OCI-LY3 (cell line): Measurements from ENCODE around the gene GPR37L1.
A peak's percentile ranks its signal among the peaks of the same experiment; 100 is the strongest.

ENCODE experiments used
- H2AFZ ChIP-seq: fragments of 200-600, 300-600 bp; shearing (Covaris generic); 2 replicates; pipeline ENCODE4 v1.6.0; 2014; ENCODE audit warnings: antibody characterized with exemption, low read depth, low read length
- H3K27ac ChIP-seq: fragments of 200-600, 300-600 bp; sonication (generic); 2 replicates; pipeline ENCODE4 v1.5.1; 2014; ENCODE audit warnings: mild to moderate bottlenecking, low read length, moderate library complexity, mixed read lengths
- H3K27me3 ChIP-seq: fragments of 200-600, 300-600 bp; sonication (generic); 2 replicates; pipeline ENCODE4 v1.6.1; 2014; ENCODE audit warnings: low read depth, low read length, mixed read lengths
- H3K36me3 ChIP-seq: fragments of 200-600, 300-600 bp; sonication (generic); replicated peaks from 2 replicates; pipeline ENCODE3; 2014; ENCODE audit warnings: low read depth, low read length, mixed read lengths
- H3K4me1 ChIP-seq: fragments of 300-600, 200-600 bp; sonication (generic); 2 replicates; pipeline ENCODE4 v1.6.1; 2014; ENCODE audit warnings: low read length, mixed read lengths
- H3K4me2 ChIP-seq: fragments of 200-600, 300-600 bp; sonication (generic); 2 replicates; pipeline ENCODE4 v1.6.1; 2014; ENCODE audit warnings: low read length, mixed read lengths
- H3K4me3 ChIP-seq: fragments of 300-600, 200-600 bp; sonication (generic); 2 replicates; pipeline ENCODE4 v1.5.1; 2014; ENCODE audit warnings: antibody characterized with exemption, mild to moderate bottlenecking, low read length, moderate library complexity
- H3K79me2 ChIP-seq: fragments of 300-600, 200-600 bp; shearing (Covaris generic); 2 replicates; pipeline ENCODE4 v1.6.1; 2014; ENCODE audit warnings: mild to moderate bottlenecking, low read length, mixed read lengths
- H3K9ac ChIP-seq: fragments of 300-600, 200-600 bp; shearing (Covaris generic); 2 replicates; pipeline ENCODE4 v1.6.0; 2014; ENCODE audit warnings: mild to moderate bottlenecking, low read length, moderate library complexity
- H3K9me3 ChIP-seq: fragments of 200-600, 300-600 bp; shearing (Covaris generic); 2 replicates; pipeline ENCODE4 v1.6.1; 2014; ENCODE audit warnings: low read length, mixed read lengths; ENCODE audit not compliant: insufficient read depth
- H4K20me1 ChIP-seq: fragments of 200-600, 300-600 bp; sonication (generic); 2 replicates; pipeline ENCODE4 v1.6.1; 2016; ENCODE audit warnings: low read length, mixed read lengths; ENCODE audit not compliant: insufficient read depth
- EZH2phosphoT487 ChIP-seq: fragments of 200-600 bp; shearing (Covaris generic); IDR thresholded peaks from 2 replicates; pipeline ENCODE4 v1.6.1; 2018; ENCODE audit warnings: antibody characterized with exemption, mixed run types, low read depth
- TF ChIP-seq, protein P1 (sequence below): fragments of 200-600, 300-600 bp; sonication (generic); IDR thresholded peaks from 2 replicates; pipeline ENCODE4 v1.5.1; 2014; ENCODE audit warnings: antibody characterized with exemption, low read length, low read depth

Gene GPR37L1

DNA sequence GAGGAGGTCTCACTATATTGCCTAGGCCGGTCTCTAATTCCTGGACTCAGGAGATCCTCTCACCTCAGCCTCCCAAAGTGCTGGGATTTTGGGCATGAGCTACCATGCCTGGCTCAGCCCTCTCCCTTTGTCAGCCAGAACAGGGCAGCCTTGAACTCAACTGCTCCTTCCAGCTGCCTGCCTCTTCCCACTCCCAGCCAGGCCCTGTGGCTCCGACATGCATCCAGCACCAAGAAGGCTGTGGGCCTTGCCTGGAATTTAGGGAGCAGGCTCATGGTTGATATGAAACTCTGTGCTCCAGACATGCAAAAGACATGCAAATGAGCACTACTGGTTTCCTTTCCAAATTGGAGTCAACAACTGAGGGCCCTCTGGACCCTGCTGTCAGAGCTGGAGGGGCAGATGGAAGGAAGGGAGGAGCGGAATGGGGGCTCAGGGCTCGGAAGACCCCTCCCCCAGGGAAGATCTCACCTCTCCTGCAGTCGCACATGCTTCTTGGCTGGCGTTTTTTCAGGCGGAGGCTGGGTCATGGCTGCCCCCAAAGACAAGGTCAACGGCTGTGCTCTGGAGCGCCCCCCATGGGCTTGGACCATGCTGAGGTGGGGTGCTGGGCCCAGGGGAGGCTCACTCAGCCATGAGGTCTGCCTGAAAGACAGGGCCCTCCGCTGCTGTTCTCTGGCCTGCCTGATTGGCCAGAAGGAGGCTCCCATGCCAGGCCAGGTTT is 36.3 kb downstream of the GPR37L1 start:
- H2AFZ ChIP-seq = no peak overlapping the region
- H3K36me3 ChIP-seq = no peaks in the 10 kb centered on the region
- no peaks in the 10 kb centered on the region for H3K27me3 ChIP-seq
- peaks cover 53% of the 10 kb centered on the region for H3K4me1 ChIP-seq
- H4K20me1 ChIP-seq = no peaks in the 10 kb centered on the region
- peak overlapping the region; percentile 73 for H3K4me3 ChIP-seq
- H3K27ac ChIP-seq = peak overlapping the region; percentile 52; the same call in 1 of the 2 replicates
- no peaks in the 10 kb centered on the region for H3K79me2 ChIP-seq
- H3K9me3 ChIP-seq = no peaks in the 10 kb centered on the region
- H3K4me2 ChIP-seq = peak overlapping the region; percentile 91
- no peak for TF ChIP-seq EZH2phosphoT487
- TF ChIP-seq, protein P1, sequence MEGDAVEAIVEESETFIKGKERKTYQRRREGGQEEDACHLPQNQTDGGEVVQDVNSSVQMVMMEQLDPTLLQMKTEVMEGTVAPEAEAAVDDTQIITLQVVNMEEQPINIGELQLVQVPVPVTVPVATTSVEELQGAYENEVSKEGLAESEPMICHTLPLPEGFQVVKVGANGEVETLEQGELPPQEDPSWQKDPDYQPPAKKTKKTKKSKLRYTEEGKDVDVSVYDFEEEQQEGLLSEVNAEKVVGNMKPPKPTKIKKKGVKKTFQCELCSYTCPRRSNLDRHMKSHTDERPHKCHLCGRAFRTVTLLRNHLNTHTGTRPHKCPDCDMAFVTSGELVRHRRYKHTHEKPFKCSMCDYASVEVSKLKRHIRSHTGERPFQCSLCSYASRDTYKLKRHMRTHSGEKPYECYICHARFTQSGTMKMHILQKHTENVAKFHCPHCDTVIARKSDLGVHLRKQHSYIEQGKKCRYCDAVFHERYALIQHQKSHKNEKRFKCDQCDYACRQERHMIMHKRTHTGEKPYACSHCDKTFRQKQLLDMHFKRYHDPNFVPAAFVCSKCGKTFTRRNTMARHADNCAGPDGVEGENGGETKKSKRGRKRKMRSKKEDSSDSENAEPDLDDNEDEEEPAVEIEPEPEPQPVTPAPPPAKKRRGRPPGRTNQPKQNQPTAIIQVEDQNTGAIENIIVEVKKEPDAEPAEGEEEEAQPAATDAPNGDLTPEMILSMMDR = peak; percentile 40
- H3K9ac ChIP-seq = peak overlapping the region; percentile 79

DNA sequence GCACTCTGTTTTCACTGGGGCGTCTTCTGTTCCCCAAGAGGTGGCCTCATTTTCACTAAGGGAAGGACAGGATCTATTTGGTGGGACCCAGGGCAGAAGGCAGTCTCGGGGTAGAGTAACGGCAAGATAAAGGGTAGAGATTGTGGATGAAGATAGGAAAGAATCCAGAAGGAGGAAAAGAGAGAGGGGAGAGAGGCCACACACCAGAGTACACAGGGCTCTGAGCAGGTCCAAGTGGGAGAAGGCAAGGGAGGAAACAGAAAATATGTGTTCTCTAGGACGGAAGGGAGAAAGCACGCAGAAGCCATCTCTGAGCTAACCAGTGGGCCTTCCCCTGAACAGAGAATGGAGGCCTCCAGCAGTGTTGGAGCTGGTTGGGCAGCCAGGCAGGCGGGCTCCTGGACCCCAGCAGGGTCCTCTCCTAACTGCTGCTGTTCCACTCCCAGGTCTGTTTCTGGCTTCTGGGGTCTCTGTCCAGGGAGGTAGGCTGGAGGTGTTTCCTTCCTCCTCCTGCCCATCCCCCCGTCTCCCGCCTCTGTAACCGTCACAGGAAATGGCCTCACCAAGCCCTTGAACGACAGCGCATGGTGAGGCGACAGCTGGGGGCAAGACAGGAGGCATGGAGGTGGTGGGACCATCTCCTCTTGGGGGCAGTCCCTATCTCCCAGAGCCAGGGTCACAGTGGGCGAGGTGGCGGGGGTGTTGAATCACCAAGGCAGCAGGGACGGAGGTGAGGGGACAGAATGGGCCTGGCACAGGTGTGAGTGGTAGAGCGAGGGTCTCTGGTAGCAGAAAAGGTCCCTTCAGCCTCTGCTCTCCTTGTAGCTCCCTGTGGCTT is 37.0 kb downstream of the GPR37L1 start:
- Histone ChIP-seq H3K27ac (peak overlapping the region; percentile 52), H3K27me3 (no peaks in the 10 kb centered on the region), H3K4me1 (peaks cover 61% of the 10 kb centered on the region), H3K4me3 (peak overlapping the region; percentile 73), H3K36me3 (no peaks in the 10 kb centered on the region), H3K4me2 (peak overlapping the region; percentile 91), H3K9me3 (no peaks in the 10 kb centered on the region), H3K79me2 (no peaks in the 10 kb centered on the region), H4K20me1 (no peaks in the 10 kb centered on the region), H3K9ac (peak overlapping the region; percentile 79), H2AFZ (peak overlapping the region; percentile 22; the same call in 1 of the 2 replicates)
- no peak for TF ChIP-seq EZH2phosphoT487
- TF ChIP-seq, protein P1 = no peak

DNA sequence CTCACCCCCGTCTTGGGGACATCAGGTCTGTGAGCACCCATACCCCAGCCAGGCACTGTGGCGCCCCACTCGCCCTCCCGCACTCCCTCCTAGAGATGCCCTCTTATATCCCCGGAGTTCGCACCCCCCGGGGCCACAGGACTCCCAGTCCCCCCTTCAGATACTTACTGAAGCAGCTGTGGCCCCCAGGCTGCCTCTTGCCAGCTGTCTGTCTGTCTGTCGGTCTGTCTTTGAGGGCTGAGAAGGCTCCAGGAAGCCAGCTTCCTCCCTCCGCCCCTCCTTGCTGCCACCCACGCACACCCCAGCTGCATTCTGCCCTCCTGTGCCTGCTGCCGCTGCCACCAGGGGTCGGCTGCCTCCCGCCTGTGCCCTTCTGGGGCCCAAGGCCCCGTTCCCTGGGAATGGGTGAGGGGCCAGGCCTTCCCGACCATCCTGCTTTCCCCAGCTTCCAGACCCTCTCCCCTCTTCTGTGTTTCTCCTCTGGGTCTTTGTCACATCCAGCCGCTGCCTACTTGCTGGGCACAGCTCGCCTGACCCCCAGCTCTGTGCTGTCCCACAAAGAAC is 37.7 kb downstream of the GPR37L1 start, which contains the start of gene PTPN7:
Gene PTPN7, minus strand, starts transcription at position 226 of the 564 bp plus-strand sequence. CDS start 1,200 bp downstream, outside the sequence.
- H3K27me3 ChIP-seq = no peaks in the 10 kb centered on the region
- TF ChIP-seq EZH2phosphoT487 = no peak
- TF ChIP-seq, protein P1 = peak; percentile 49
- H2AFZ ChIP-seq = peak within 1 kb of the TSS; percentile 22; the same call in 1 of the 2 replicates
- H3K9ac ChIP-seq = peak within 1 kb of the TSS; percentile 79
- H4K20me1 ChIP-seq = no peaks in the 10 kb centered on the region
- H3K79me2 ChIP-seq = no peaks in the 10 kb centered on the region
- no peaks in the 10 kb centered on the region for H3K9me3 ChIP-seq
- H3K4me3 ChIP-seq = peak within 1 kb of the TSS; percentile 73
- peak within 1 kb of the TSS; percentile 52 for H3K27ac ChIP-seq
- H3K4me1 ChIP-seq = peaks cover 64% of the 10 kb centered on the region
- H3K36me3 ChIP-seq = no peaks in the 10 kb centered on the region
- H3K4me2 ChIP-seq = peak within 1 kb of the TSS; percentile 91
